ENCODE measurements around the gene PIGK. TPM values are rescaled to one million over a fixed set of nuclear protein-coding genes. Genes with fewer than 3 reads are reported as not detected.
A peak's percentile ranks its signal among the peaks of the same experiment; 100 is the strongest.

PIGK gene
- total RNA-seq (46.8 TPM), polyA plus RNA-seq (23.6 TPM)

DNA sequence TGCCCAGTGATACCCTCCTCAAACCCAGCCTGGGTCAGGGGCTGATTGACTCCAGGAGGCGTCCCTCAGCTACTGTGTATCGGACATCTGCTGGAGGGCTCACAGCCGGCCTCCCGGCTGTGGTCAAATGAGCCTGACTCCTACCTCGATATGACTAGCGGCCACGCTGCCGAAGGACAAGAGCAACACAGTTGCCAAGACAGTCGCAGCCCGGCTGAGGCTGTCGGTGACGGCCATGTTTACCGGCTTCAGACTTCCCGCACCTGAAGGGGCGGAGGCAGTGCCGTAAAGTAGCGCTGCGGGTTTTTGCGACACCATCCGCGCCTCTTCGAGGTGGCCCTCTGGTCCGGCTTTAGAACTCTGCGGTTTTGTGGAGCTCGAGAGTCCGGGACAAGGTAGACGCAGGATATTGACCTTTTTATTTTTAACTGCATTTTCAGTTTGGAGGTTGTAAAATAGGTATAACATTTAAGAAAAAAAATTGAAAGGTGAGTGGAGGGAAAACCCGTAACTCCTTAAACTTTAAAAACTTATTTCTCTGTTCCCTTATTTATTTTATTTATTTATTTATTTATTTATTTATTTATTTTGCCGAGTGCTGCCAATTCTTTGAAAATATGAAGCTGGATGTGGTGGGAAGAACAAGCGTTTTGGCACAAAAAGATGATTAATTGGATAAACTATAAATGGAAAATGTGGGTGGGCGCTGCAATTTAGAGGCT, at the start of gene PIGK:
Gene PIGK, minus strand, starts transcription at position 265 of the 722 bp plus-strand sequence. Its CDS starts 28 bp downstream, at position 237.
- WGBS = under 1% methylated on average over 31 of the region's 31 CpGs
- H3K27ac ChIP-seq (ENCODE audit: low read depth) = peak within 1 kb of the TSS; percentile 26
- no peaks in the 10 kb centered on the region for H3K36me3 ChIP-seq (ENCODE audit: insufficient read depth)
- H3K4me3 ChIP-seq (ENCODE audit: low read depth, low read length) = peak within 1 kb of the TSS; percentile 49
- no peaks in the 10 kb centered on the region for H3K4me1 ChIP-seq (ENCODE audit: insufficient read depth)
- peak; percentile 80 for DNase-seq (ENCODE audit: extremely low spot score)

DNA sequence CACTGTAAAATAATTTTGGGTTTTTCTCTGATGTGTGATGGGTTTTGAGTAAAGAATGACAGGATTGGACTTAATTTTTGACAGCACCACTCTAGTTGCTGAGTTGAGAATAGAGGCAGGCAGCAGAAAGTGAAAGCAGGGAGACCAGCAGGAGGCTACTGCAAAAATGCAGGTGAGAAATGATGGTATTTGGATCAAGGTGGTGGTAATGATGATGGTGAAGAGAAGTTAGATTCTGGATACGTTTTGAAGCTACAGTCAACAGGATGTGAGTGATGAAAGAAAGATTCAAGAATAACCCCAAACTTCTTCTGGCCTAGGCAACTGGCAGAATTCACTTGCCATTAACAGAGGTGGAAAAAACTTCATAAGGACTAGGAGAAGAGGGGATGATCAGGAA, 47.8 kb upstream of the PIGK start:
- Histone ChIP-seq H3K4me1 (ENCODE audit: insufficient read depth) (no peaks in the 10 kb centered on the region), H3K4me3 (ENCODE audit: low read depth, low read length) (no peak overlapping the region), H3K27ac (ENCODE audit: low read depth) (no peak overlapping the region), H3K36me3 (ENCODE audit: insufficient read depth) (no peaks in the 10 kb centered on the region)
- no peak for DNase-seq (ENCODE audit: extremely low spot score)
- 43% methylated on average over 1 of the region's 1 CpG for WGBS

DNA sequence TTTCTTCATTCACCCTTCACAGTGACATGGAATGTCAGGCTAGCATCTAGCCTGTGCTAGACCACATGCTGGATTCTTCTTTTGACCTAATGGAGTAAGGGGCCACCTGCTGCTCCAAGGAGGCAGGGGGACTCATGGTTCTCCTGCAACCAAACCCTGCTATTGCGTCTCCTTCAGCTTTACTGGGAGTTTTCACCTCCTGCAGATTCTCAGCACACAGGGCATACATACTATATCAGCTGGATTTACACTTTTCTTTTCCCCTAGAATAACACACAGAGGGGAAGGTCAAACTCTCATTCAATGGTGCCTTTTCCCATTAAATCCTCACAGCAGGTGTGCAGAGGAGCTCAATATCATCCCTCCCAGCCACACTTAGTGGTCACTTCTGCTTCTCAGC, 46.0 kb upstream of the PIGK start:
- WGBS = 55% methylated on average over 1 of the region's 1 CpG
- DNase-seq (ENCODE audit: extremely low spot score) = no peak
- Histone ChIP-seq H3K27ac (ENCODE audit: low read depth) (no peak overlapping the region), H3K4me3 (ENCODE audit: low read depth, low read length) (no peak overlapping the region), H3K36me3 (ENCODE audit: insufficient read depth) (no peaks in the 10 kb centered on the region), H3K4me1 (ENCODE audit: insufficient read depth) (no peaks in the 10 kb centered on the region)

- Histone ChIP-seq H3K27ac (ENCODE audit: low read depth) (no peak overlapping the region), H3K36me3 (ENCODE audit: insufficient read depth) (no peaks in the 10 kb centered on the region), H3K4me3 (ENCODE audit: low read depth, low read length) (no peak overlapping the region), H3K4me1 (ENCODE audit: insufficient read depth) (no peaks in the 10 kb centered on the region)
- WGBS = 63% methylated on average over 1 of the region's 1 CpG
- no peak for DNase-seq (ENCODE audit: extremely low spot score)
Measured at GRCh38 chr1:77263708-77264107, 44.5 kb upstream of the PIGK start.

GRCh38 chr1:77253211-77253610, 34.0 kb upstream of the PIGK start:
- Histone ChIP-seq H3K4me1 (ENCODE audit: insufficient read depth) (no peaks in the 10 kb centered on the region), H3K4me3 (ENCODE audit: low read depth, low read length) (no peak overlapping the region), H3K36me3 (ENCODE audit: insufficient read depth) (no peaks in the 10 kb centered on the region), H3K27ac (ENCODE audit: low read depth) (no peak overlapping the region)
- 77% methylated on average over 1 of the region's 1 CpG for WGBS
- no peak for DNase-seq (ENCODE audit: extremely low spot score)

DNA sequence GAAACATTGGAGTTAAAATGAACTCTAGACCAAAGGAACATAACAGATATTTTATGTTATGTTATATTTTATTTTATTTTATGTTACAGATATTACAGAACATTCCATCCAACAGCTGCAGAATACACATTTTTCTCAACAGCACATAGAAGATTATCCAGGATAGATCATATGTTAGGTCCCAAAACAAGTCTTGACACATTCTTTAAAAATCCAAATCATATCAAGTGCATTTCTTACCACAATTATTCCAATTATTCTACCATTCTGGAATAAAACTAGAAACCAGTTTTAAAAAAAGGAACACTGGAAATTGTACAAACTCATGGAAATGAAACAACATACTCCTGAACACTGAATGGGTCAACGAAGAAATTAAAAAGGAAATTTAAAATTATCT, 30.9 kb upstream of the PIGK start:
- no peak for DNase-seq (ENCODE audit: extremely low spot score)
- Histone ChIP-seq H3K36me3 (ENCODE audit: insufficient read depth) (no peaks in the 10 kb centered on the region), H3K4me3 (ENCODE audit: low read depth, low read length) (no peak overlapping the region), H3K27ac (ENCODE audit: low read depth) (no peak overlapping the region), H3K4me1 (ENCODE audit: insufficient read depth) (no peaks in the 10 kb centered on the region)
- 88% methylated on average over 1 of the region's 1 CpG for WGBS

DNA sequence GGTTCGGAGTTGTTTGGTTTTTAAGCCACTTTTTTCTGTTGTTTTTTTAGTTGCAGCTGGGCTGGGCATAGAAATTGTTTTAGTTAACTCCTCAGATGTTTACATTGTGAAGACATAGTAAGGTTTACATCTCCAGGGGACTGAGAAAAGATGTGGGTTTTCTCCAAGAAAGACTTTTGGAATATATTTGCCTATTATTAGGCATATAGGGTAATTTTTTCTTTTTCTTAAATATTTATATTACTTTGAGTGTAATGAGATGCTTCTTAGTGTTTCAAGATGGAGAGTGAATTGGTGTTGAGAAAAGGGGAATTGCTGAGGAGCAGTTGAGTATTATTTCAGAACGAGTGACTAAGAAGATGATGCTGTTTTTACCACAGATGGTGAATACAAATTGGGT, 26.6 kb upstream of the PIGK start:
- no peak overlapping the region for H3K27ac ChIP-seq (ENCODE audit: low read depth)
- no peak for DNase-seq (ENCODE audit: extremely low spot score)
- H3K4me3 ChIP-seq (ENCODE audit: low read depth, low read length) = no peak overlapping the region
- H3K4me1 ChIP-seq (ENCODE audit: insufficient read depth) = no peaks in the 10 kb centered on the region
- 42% methylated on average over 2 of the region's 2 CpGs for WGBS
- no peaks in the 10 kb centered on the region for H3K36me3 ChIP-seq (ENCODE audit: insufficient read depth)

DNA sequence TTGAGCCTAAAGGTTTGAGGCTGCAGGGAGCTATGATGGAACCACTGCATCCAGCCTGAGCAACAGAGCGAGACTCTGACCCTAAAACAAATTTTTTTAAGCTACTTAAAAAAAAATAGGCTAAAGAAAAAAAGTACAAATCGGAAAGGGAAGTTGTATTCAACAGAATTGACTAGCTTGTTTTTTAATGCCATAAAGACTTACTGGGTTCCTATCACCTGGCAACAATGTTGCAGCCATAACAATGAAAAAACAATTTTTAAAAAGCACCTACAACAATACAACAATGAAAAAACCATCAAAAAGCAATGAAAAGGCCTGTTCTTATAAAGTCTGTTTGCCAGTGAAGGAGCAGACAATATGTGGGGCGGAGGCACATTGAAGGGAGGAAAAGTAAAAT, 20.1 kb upstream of the PIGK start:
- Histone ChIP-seq H3K4me1 (ENCODE audit: insufficient read depth) (no peaks in the 10 kb centered on the region), H3K36me3 (ENCODE audit: insufficient read depth) (no peaks in the 10 kb centered on the region), H3K27ac (ENCODE audit: low read depth) (no peak overlapping the region), H3K4me3 (ENCODE audit: low read depth, low read length) (no peak overlapping the region)
- 88% methylated on average over 3 of the region's 3 CpGs for WGBS
- DNase-seq (ENCODE audit: extremely low spot score) = no peak

- no peak for DNase-seq (ENCODE audit: extremely low spot score)
- no peaks in the 10 kb centered on the region for H3K36me3 ChIP-seq (ENCODE audit: insufficient read depth)
- no peak overlapping the region for H3K27ac ChIP-seq (ENCODE audit: low read depth)
- WGBS = 80% methylated on average over 1 of the region's 1 CpG
- no peak overlapping the region for H3K4me3 ChIP-seq (ENCODE audit: low read depth, low read length)
- H3K4me1 ChIP-seq (ENCODE audit: insufficient read depth) = no peaks in the 10 kb centered on the region
Measured at GRCh38 chr1:77238462-77238861, 19.2 kb upstream of the PIGK start.

GRCh38 chr1:77234943-77235342, 15.7 kb upstream of the PIGK start:
- Histone ChIP-seq H3K4me1 (ENCODE audit: insufficient read depth) (no peaks in the 10 kb centered on the region), H3K4me3 (ENCODE audit: low read depth, low read length) (no peak overlapping the region), H3K27ac (ENCODE audit: low read depth) (no peak overlapping the region), H3K36me3 (ENCODE audit: insufficient read depth) (no peaks in the 10 kb centered on the region)
- no peak for DNase-seq (ENCODE audit: extremely low spot score)
- WGBS = 62% methylated on average over 1 of the region's 1 CpG

- Histone ChIP-seq H3K4me3 (ENCODE audit: low read depth, low read length) (no peak overlapping the region), H3K36me3 (ENCODE audit: insufficient read depth) (no peaks in the 10 kb centered on the region), H3K27ac (ENCODE audit: low read depth) (no peak overlapping the region), H3K4me1 (ENCODE audit: insufficient read depth) (no peaks in the 10 kb centered on the region)
- WGBS = 91% methylated on average over 1 of the region's 1 CpG
- DNase-seq (ENCODE audit: extremely low spot score) = no peak
Measured at GRCh38 chr1:77234096-77234495, 14.9 kb upstream of the PIGK start.

DNA sequence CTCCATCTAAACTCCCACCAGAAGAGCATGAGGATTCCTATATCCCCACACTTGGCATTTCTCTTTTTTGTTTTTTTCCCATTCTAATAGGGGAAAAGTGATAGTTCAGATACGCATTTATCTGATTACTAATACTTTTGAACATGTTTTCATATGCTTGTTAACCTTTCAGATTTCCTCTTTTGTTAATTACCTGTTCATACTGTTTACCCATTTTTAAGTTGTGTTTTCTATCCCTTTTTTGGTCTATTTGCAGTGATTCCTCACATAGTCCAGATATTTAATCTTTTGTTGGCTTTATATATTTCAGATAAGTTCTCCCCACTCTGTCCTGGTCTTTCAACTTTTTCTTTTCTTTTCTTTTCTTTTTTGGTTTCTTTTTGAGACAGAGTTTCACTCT, 13.6 kb upstream of the PIGK start:
- WGBS = 97% methylated on average over 1 of the region's 1 CpG
- Histone ChIP-seq H3K4me1 (ENCODE audit: insufficient read depth) (no peaks in the 10 kb centered on the region), H3K36me3 (ENCODE audit: insufficient read depth) (no peaks in the 10 kb centered on the region), H3K4me3 (ENCODE audit: low read depth, low read length) (no peak overlapping the region), H3K27ac (ENCODE audit: low read depth) (no peak overlapping the region)
- DNase-seq (ENCODE audit: extremely low spot score) = no peak

DNA sequence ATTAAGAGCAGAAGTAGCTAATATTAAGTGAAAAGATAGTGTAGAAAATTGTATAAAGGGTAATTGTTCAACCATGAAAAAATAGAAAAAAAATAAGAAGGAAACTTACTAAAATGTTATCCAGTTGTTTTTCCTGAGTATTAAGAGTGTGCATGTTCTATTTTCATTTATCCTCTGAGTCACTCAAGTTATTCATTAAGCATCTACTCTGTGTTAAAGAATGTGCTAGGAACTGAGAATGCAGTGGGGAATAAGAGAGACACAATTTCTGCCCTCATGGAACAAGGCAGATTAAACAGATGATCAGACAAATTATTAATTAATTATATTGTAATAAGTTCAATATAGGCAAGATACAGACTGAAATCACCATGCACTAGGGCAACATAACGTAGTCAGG, 10.8 kb upstream of the PIGK start:
- H3K4me3 ChIP-seq (ENCODE audit: low read depth, low read length) = no peak overlapping the region
- no peaks in the 10 kb centered on the region for H3K4me1 ChIP-seq (ENCODE audit: insufficient read depth)
- no peak for DNase-seq (ENCODE audit: extremely low spot score)
- 91% methylated on average over 1 of the region's 1 CpG for WGBS
- H3K27ac ChIP-seq (ENCODE audit: low read depth) = no peak overlapping the region
- no peaks in the 10 kb centered on the region for H3K36me3 ChIP-seq (ENCODE audit: insufficient read depth)

- no peak for DNase-seq (ENCODE audit: extremely low spot score)
- no peaks in the 10 kb centered on the region for H3K36me3 ChIP-seq (ENCODE audit: insufficient read depth)
- no peak overlapping the region for H3K4me3 ChIP-seq (ENCODE audit: low read depth, low read length)
- no peaks in the 10 kb centered on the region for H3K4me1 ChIP-seq (ENCODE audit: insufficient read depth)
- H3K27ac ChIP-seq (ENCODE audit: low read depth) = no peak overlapping the region
Measured at GRCh38 chr1:77228836-77229235, 9.6 kb upstream of the PIGK start.

DNA sequence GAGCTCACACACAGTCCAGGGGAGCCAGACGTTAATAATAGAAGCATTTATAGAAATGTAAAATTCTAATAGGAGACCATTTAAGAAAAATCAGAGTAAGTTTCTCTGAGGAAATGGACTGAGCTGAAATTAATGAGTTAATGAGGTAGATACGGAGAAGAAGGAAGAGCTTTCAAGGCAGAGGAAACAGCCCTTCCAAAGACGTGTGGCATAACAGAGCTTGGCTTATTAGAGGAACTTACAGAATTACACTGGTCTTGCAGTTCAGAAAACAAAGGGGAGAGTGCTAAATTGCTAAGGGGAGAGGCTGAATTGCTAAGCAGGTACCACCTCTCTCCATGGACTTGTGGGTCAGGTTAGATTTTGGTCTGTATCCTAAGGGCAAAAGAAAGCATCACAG, 8.2 kb upstream of the PIGK start:
- Histone ChIP-seq H3K4me3 (ENCODE audit: low read depth, low read length) (no peak overlapping the region), H3K27ac (ENCODE audit: low read depth) (no peak overlapping the region), H3K4me1 (ENCODE audit: insufficient read depth) (no peaks in the 10 kb centered on the region), H3K36me3 (ENCODE audit: insufficient read depth) (no peaks in the 10 kb centered on the region)
- WGBS = 40% methylated on average over 3 of the region's 3 CpGs
- DNase-seq (ENCODE audit: extremely low spot score) = no peak
